MM.1S (cell line): ENCODE measurements around the gene UCP3.

Experiments used
- DNase-seq: peaks from one replicate; pipeline ENCODE4 v3.0.0-alpha.2; 2015
- H2AFZ ChIP-seq: fragments of 300-600 bp; sonication (generic); 2 replicates; pipeline ENCODE4 v1.6.0; 2016; ENCODE audit warnings: antibody characterized with exemption, low read length
- H3F3A ChIP-seq: fragments of 300-600 bp; sonication (generic); 2 replicates; pipeline ENCODE4 v1.6.1; 2016; ENCODE audit warnings: mild to moderate bottlenecking, antibody characterized with exemption, low read length, moderate library complexity, mixed read lengths; ENCODE audit not compliant: insufficient read depth
- H3K27ac ChIP-seq: fragments of 300-600 bp; sonication (generic); 2 replicates; pipeline ENCODE4 v1.5.1; 2016; ENCODE audit warnings: mild to moderate bottlenecking, low read length
- H3K27me3 ChIP-seq: fragments of 300-600 bp; sonication (generic); replicated peaks from 2 replicates; pipeline ENCODE4 v1.6.0; 2016; ENCODE audit warnings: low read length; ENCODE audit not compliant: insufficient read depth
- H3K36me3 ChIP-seq: fragments of 300-600 bp; sonication (generic); replicated peaks from 2 replicates; pipeline ENCODE4 v1.6.1; 2016; ENCODE audit warnings: mild to moderate bottlenecking, low read length, mixed read lengths; ENCODE audit not compliant: insufficient read depth
- H3K4me1 ChIP-seq: fragments of 300-600 bp; sonication (generic); 2 replicates; pipeline ENCODE4 v1.6.1; 2016; ENCODE audit warnings: low read length, mixed read lengths
- H3K4me2 ChIP-seq: fragments of 300-600 bp; sonication (generic); 2 replicates; pipeline ENCODE4 v1.6.0; 2016; ENCODE audit warnings: low read depth, low read length
- H3K4me3 ChIP-seq: fragments of 300-600 bp; sonication (generic); 2 replicates; pipeline ENCODE4 v1.5.1; 2016; ENCODE audit warnings: low read length, mixed read lengths
- H3K79me2 ChIP-seq: fragments of 300-600 bp; sonication (generic); 2 replicates; pipeline ENCODE4 v1.6.1; 2016; ENCODE audit warnings: mixed run types, low read length, mixed read lengths
- H3K9ac ChIP-seq: fragments of 300-600 bp; sonication (generic); 2 replicates; pipeline ENCODE4 v1.6.1; 2016; ENCODE audit warnings: low read length, mixed read lengths
- H3K9me2 ChIP-seq: fragments of 300-600 bp; sonication (generic); replicated peaks from 2 replicates; pipeline ENCODE4 v1.6.1; 2016; ENCODE audit warnings: mild to moderate bottlenecking, low read length, mixed read lengths; ENCODE audit not compliant: insufficient read depth
- H3K9me3 ChIP-seq: fragments of 300-600 bp; sonication (generic); replicated peaks from 2 replicates; pipeline ENCODE4 v1.6.1; 2016; ENCODE audit warnings: mild to moderate bottlenecking, low read length, mixed read lengths; ENCODE audit not compliant: insufficient read depth
- H4K20me1 ChIP-seq: fragments of 300-600 bp; sonication (generic); 2 replicates; pipeline ENCODE4 v1.6.1; 2016; ENCODE audit warnings: mild to moderate bottlenecking, low read length, moderate library complexity, mixed read lengths; ENCODE audit not compliant: insufficient read depth
- CTCF ChIP-seq: fragments of 300-600 bp; sonication (generic); IDR thresholded peaks from 2 replicates; pipeline ENCODE4 v1.5.1; 2016; ENCODE audit warnings: antibody characterized with exemption, low read length, mixed read lengths
- EZH2 ChIP-seq: fragments of 300-600 bp; sonication (generic); optimal IDR thresholded peaks from 2 replicates; pipeline ENCODE3; 2017; ENCODE audit warnings: low read depth, mild to moderate bottlenecking, antibody characterized with exemption, low read length, mixed read lengths
- EZH2phosphoT487 ChIP-seq: fragments of 300-600 bp; sonication (generic); IDR thresholded peaks from 2 replicates; pipeline ENCODE4 v1.6.1; 2018; ENCODE audit warnings: antibody characterized with exemption, low read length

The UCP3 gene

GRCh38 chr11:74004046-74004695 lies 4.7 kb downstream of the UCP3 start:
- Histone ChIP-seq H3K36me3 (no peaks in the 10 kb centered on the region), H3F3A (no peaks in the 10 kb centered on the region), H3K9ac (no peak overlapping the region), H3K27ac (no peak overlapping the region), H4K20me1 (no peaks in the 10 kb centered on the region), H3K27me3 (no peaks in the 10 kb centered on the region), H3K9me3 (no peaks in the 10 kb centered on the region), H3K4me3 (no peak overlapping the region), H3K79me2 (no peaks in the 10 kb centered on the region), H3K9me2 (no peaks in the 10 kb centered on the region), H3K4me2 (no peak overlapping the region), H3K4me1 (no peaks in the 10 kb centered on the region), H2AFZ (no peak overlapping the region)
- DNase-seq = no peak
- TF ChIP-seq CTCF = no peak
- TF ChIP-seq EZH2 = no peak
- no peak for TF ChIP-seq EZH2phosphoT487

GRCh38 chr11:74002832-74003231 lies 6.1 kb downstream of the UCP3 start:
- no peak overlapping the region for H3K9ac ChIP-seq
- H3F3A ChIP-seq = no peaks in the 10 kb centered on the region
- H3K27ac ChIP-seq = no peak overlapping the region
- H4K20me1 ChIP-seq = no peaks in the 10 kb centered on the region
- H3K36me3 ChIP-seq = no peaks in the 10 kb centered on the region
- DNase-seq = no peak
- H3K9me2 ChIP-seq = no peaks in the 10 kb centered on the region
- no peaks in the 10 kb centered on the region for H3K9me3 ChIP-seq
- TF ChIP-seq EZH2 = no peak
- no peak for TF ChIP-seq CTCF
- TF ChIP-seq EZH2phosphoT487 = no peak
- H3K4me2 ChIP-seq = no peak overlapping the region
- H3K27me3 ChIP-seq = no peaks in the 10 kb centered on the region
- H2AFZ ChIP-seq = no peak overlapping the region
- no peak overlapping the region for H3K4me3 ChIP-seq
- no peaks in the 10 kb centered on the region for H3K4me1 ChIP-seq
- H3K79me2 ChIP-seq = no peaks in the 10 kb centered on the region

- Histone ChIP-seq H3K9ac (no peak overlapping the region), H3K9me3 (no peaks in the 10 kb centered on the region), H3K4me3 (no peak overlapping the region), H3K36me3 (no peaks in the 10 kb centered on the region), H3K4me2 (no peak overlapping the region), H2AFZ (no peak overlapping the region), H3K27me3 (no peaks in the 10 kb centered on the region), H3K27ac (no peak overlapping the region), H3K4me1 (no peaks in the 10 kb centered on the region), H3K9me2 (no peaks in the 10 kb centered on the region), H4K20me1 (no peaks in the 10 kb centered on the region), H3K79me2 (no peaks in the 10 kb centered on the region), H3F3A (no peaks in the 10 kb centered on the region)
- no peak for DNase-seq
- TF ChIP-seq EZH2phosphoT487 (no peak), EZH2 (no peak)
Observed at GRCh38 chr11:74001822-74002286, 7.0 kb downstream of the UCP3 start.
